Eye (tissue), 1 donor: ENCODE results near the gene TDRKH.
"Not testable (repeated sequence)": the region's sequence is repeated elsewhere in the genome, so short reads cannot be mapped to it uniquely, and the experiment has no call there.

Source experiments
- DNase-seq: peaks from one replicate; pipeline ENCODE4 v3.0.0-alpha.2; 2015

The TDRKH gene

GRCh38 chr1:151801310-151801820, 11.1 kb upstream of the TDRKH start:
- DNase-seq: no peak

- no peak for DNase-seq
Measured at GRCh38 chr1:151800830-151801229, 10.5 kb upstream of the TDRKH start.

GRCh38 chr1:151799179-151800022, 9.1 kb upstream of the TDRKH start:
- peak; percentile 34 for DNase-seq

GRCh38 chr1:151798571-151798970, 8.3 kb upstream of the TDRKH start:
- no peak for DNase-seq

- no peak for DNase-seq
Measured at GRCh38 chr1:151790940-151791651, 796 bp upstream of the TDRKH start.

- no peak for DNase-seq
Measured at GRCh38 chr1:151787689-151788088, 2.6 kb downstream of the TDRKH start.

GRCh38 chr1:151783796-151784195, 6.5 kb downstream of the TDRKH start:
- no peak for DNase-seq

GRCh38 chr1:151782741-151783140, 7.6 kb downstream of the TDRKH start:
- DNase-seq: no peak

GRCh38 chr1:151782026-151782425, 8.3 kb downstream of the TDRKH start:
- not testable (repeated sequence) for DNase-seq

GRCh38 chr1:151780736-151781135, 9.6 kb downstream of the TDRKH start:
- DNase-seq: not testable (repeated sequence)

GRCh38 chr1:151779852-151780251, 10.4 kb downstream of the TDRKH start:
- DNase-seq: no peak

- DNase-seq: no peak
Measured at GRCh38 chr1:151777317-151777716, 13.0 kb downstream of the TDRKH start.

- DNase-seq: no peak
Measured at GRCh38 chr1:151776665-151777062, 13.6 kb downstream of the TDRKH start.

- DNase-seq: no peak
Measured at GRCh38 chr1:151775894-151776664, 14.2 kb downstream of the TDRKH start.

GRCh38 chr1:151774256-151774922, 15.9 kb downstream of the TDRKH start:
- DNase-seq: no peak

- DNase-seq: no peak
Measured at GRCh38 chr1:151773702-151774101, 16.6 kb downstream of the TDRKH start.

- not testable (repeated sequence) for DNase-seq
Measured at GRCh38 chr1:151769270-151769669, 21.0 kb downstream of the TDRKH start.

GRCh38 chr1:151768351-151769066, 21.8 kb downstream of the TDRKH start:
- not testable (repeated sequence) for DNase-seq

- DNase-seq: no peak
Measured at GRCh38 chr1:151763990-151764389, 26.3 kb downstream of the TDRKH start.

- DNase-seq: peak; percentile 91
Measured at GRCh38 chr1:151762941-151763921, 27.1 kb downstream of the TDRKH start, which contains the start of gene MRPL9. MRPL9 (minus strand) TSS chr1:151763496; CDS start chr1:151763479, 17 bp downstream.
